Prostate gland (tissue), 2 donors: ENCODE results near the gene STAB2. TPM values are rescaled to one million over a fixed set of nuclear protein-coding genes. Genes with fewer than 3 reads are reported as not detected.

Source experiments
- DNase-seq: peaks from one replicate; pipeline ENCODE4 v3.0.0-alpha.2; 2019; ENCODE audit warnings: low spot score
- H3K27ac ChIP-seq, 2 donors: fragments of 200-600 bp; sonication (generic); 2 replicates each; pipeline ENCODE4 v1.5.1; 2017 to 2019
- H3K27me3 ChIP-seq: fragments of 200-600 bp; sonication (generic); replicated peaks from 2 replicates; pipeline ENCODE4 v1.5.1; 2019; ENCODE audit not compliant: insufficient read depth
- H3K36me3 ChIP-seq, 2 donors: fragments of 200-600 bp; sonication (generic); 1 replicate in 1 of 2; 2 replicates in 1 of 2; pipeline versions ENCODE4 v1.5.1 to v1.8.1; 2017 to 2019
- H3K4me1 ChIP-seq: fragments of 200-600 bp; sonication (generic); replicated peaks from 2 replicates; pipeline ENCODE4 v1.5.1; 2019
- H3K4me3 ChIP-seq, 2 donors: fragments of 200-600 bp; sonication (generic); 2 replicates each; pipeline ENCODE4 v1.5.1; 2017 to 2019
- H3K9me3 ChIP-seq: fragments of 200-600 bp; sonication (generic); 2 replicates; pipeline ENCODE4 v1.5.1; 2017
- CTCF ChIP-seq, 4 experiments: fragments of 200-600 bp in 2 of 4; fragments of 450-650 bp in 2 of 4; sonication (generic) in 2 of 4; IDR thresholded peaks; 1 replicate in 3 of 4; 2 replicates in 1 of 4; pipeline ENCODE4 v1.5.1; 2016 to 2019; ENCODE audit warnings: antibody characterized with exemption in 4 of 4, mild to moderate bottlenecking in 2 of 4, moderate library complexity in 2 of 4
- POLR2A ChIP-seq: fragments of 450-650 bp; IDR thresholded peaks from one replicate; pipeline ENCODE4 v1.6.1; 2016; ENCODE audit warnings: antibody characterized with exemption, mild to moderate bottlenecking
- POLR2AphosphoS5 ChIP-seq: sonication (generic); formaldehyde crosslinking; IDR thresholded peaks from one replicate; pipeline ENCODE4 v1.6.1; 2017; ENCODE audit warnings: antibody characterized with exemption
- WGBS: methylation state at CpG from one replicate; pipeline ENCODE4 v1.1.5; 2018; 5-methylcytosine and 5-hydroxymethylcytosine counted together
- intact Hi-C: fragments of 100-400 bp; cut with DNase I; formaldehyde crosslinking; loops from one replicate; pipeline ENCODE4 v1.14.2; 2022
- total RNA-seq, 2 donors: library from RNA; depleted of rRNA; stranded (reverse); fragments of >200 nt; gene quantifications; one replicate each; pipeline ENCODE4 v1.1.0, GENCODE V29; 2016

STAB2 gene
- total RNA-seq, 2 donors from 2014 or later = 0.62 TPM; not detected in 1

- DNase-seq = no peak
- H3K4me3 ChIP-seq = no peak overlapping the region
- no peak for TF ChIP-seq POLR2A
- peak in 1 of 4 experiments; percentile 31 for TF ChIP-seq CTCF (IDR thresholded peaks at IDR 0.05)
- no peaks in the 10 kb centered on the region for H3K27me3 ChIP-seq
- H3K27ac ChIP-seq = no peak overlapping the region
- no peaks in the 10 kb centered on the region for H3K4me1 ChIP-seq
- WGBS = 61% methylated on average over 5 of the region's 5 CpGs
- H3K36me3 ChIP-seq = no peaks in the 10 kb centered on the region
- intact Hi-C loops = no loop called here
- no peaks in the 10 kb centered on the region for H3K9me3 ChIP-seq
Measured at GRCh38 chr12:103783744-103784664, 196.9 kb downstream of the STAB2 start.

GRCh38 chr12:103785243-103786031, 198.4 kb downstream of the STAB2 start:
- intact Hi-C loops = no loop called here
- Histone ChIP-seq H3K27ac (no peak overlapping the region), H3K36me3 (no peaks in the 10 kb centered on the region), H3K4me3 (no peak overlapping the region), H3K4me1 (no peaks in the 10 kb centered on the region), H3K27me3 (no peaks in the 10 kb centered on the region), H3K9me3 (no peaks in the 10 kb centered on the region)
- 84% methylated on average over 4 of the region's 4 CpGs for WGBS
- no peak for DNase-seq
- no peak for TF ChIP-seq CTCF (IDR thresholded peaks at IDR 0.05)
- TF ChIP-seq POLR2A = no peak
- no peak for TF ChIP-seq POLR2AphosphoS5

GRCh38 chr12:103786201-103786600, 199.1 kb downstream of the STAB2 start:
- H3K36me3 ChIP-seq = no peaks in the 10 kb centered on the region
- intact Hi-C loops = no loop called here
- no peaks in the 10 kb centered on the region for H3K27me3 ChIP-seq
- no peak for DNase-seq
- no peak overlapping the region for H3K4me3 ChIP-seq
- TF ChIP-seq CTCF (IDR thresholded peaks at IDR 0.05) (no peak), POLR2A (no peak), POLR2AphosphoS5 (no peak)
- no peaks in the 10 kb centered on the region for H3K4me1 ChIP-seq
- H3K9me3 ChIP-seq = no peaks in the 10 kb centered on the region
- no peak overlapping the region for H3K27ac ChIP-seq

- no peak overlapping the region for H3K27ac ChIP-seq
- no peaks in the 10 kb centered on the region for H3K9me3 ChIP-seq
- no peaks in the 10 kb centered on the region for H3K4me1 ChIP-seq
- H3K27me3 ChIP-seq = no peaks in the 10 kb centered on the region
- DNase-seq = no peak
- no peak overlapping the region for H3K4me3 ChIP-seq
- H3K36me3 ChIP-seq = no peaks in the 10 kb centered on the region
- intact Hi-C loops = no loop called here
- 93% methylated on average over 10 of the region's 10 CpGs for WGBS
- no peak for TF ChIP-seq POLR2A
- no peak for TF ChIP-seq POLR2AphosphoS5
- TF ChIP-seq CTCF (IDR thresholded peaks at IDR 0.05) = no peak
Measured at GRCh38 chr12:103791350-103791920, 204.4 kb downstream of the STAB2 start.
